ENCODE measurements around the gene LIFR. TPM values are rescaled to one million over a fixed set of nuclear protein-coding genes. Genes with fewer than 3 reads are reported as not detected.
"Not testable (repeated sequence)": the region's sequence is repeated elsewhere in the genome, so short reads cannot be mapped to it uniquely, and the experiment has no call there.

The LIFR gene
- total RNA-seq, 1 donor from 2014 or later = 83.4 TPM

DNA sequence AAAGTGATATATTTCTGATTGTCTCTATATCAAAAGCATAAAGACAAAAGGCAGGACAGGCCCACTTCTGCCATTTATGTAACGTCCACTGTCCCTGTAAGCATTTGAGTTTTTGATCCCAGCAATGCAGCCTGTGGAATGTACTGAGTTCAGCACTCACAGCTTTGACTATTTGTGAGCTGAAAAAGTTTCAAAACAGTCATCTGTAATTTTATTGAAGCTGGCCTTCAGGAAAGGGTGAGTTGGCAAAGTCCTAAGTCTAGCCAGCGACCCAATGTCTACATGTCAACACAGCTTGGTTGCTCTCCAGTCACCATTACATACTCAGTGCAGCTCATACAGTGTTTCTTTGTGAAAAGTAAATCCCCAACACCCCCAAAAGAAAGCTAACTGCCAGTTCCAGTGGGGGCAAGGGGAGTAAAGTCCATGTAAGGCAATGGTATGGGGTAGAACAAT is 9.7 kb downstream of the LIFR start:
- DNase-seq = no peak

DNA sequence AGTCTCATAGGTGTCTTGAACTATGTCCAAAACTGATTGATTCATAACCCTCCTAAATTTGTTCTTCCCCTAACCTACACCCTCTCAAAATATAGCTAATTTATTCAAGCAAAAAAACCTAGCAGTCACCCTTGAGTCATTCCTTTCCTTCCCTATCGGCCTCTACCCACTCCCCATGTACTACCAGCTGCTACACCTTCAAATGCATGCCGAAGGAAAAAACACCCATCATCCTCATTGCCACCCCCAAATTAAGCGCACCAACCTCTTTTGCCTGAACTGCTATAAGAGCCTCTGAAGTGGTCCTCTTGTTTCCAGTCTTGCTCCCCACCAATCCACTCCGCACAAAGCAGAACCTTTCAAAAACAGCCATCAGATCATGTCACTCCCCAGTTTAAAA is 12.6 kb downstream of the LIFR start:
- DNase-seq = no peak

DNA sequence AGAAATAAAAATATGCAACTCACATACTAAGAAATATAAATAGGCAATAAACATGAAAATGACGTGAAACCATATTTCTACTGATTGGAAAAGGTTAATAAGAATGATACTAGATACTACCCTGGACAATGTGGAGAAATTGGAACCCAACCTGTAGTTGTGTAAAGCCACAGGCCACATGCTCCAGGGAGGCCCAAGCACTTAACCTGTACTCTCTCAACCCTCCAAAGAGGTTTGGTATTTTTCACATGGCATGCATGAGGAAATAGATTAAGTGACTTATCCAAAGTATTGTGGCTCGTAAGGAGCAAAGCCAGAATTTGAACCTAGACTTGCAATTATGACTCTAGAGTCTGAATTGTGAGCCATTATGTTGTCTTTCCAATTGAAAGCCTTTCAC is 13.4 kb downstream of the LIFR start:
- no peak for DNase-seq

DNA sequence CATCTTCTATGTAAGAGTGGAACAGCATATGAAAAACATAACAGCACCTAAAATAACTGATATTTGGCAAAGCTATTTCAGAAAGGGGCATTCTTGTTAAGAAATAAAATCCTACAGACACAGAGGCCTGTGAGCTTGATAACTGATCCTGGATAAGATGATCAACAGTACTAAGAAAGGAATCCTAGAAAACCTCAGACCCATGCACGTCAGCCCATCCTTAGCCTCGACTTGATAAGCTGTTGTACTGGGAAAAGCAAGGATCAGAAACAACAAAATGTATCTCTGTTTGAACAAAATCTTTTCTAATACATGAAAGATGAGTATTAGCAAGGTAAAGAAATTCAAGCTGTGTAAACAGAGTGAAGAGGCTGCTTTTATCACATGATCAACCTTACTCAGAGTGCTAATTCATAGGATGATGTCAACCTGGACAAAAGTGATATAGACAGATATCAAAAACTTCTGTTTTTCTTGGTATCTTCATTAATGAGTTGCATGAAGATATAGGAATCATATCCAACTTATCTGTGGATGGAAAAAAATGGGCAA is 15.2 kb downstream of the LIFR start:
- DNase-seq = no peak

DNA sequence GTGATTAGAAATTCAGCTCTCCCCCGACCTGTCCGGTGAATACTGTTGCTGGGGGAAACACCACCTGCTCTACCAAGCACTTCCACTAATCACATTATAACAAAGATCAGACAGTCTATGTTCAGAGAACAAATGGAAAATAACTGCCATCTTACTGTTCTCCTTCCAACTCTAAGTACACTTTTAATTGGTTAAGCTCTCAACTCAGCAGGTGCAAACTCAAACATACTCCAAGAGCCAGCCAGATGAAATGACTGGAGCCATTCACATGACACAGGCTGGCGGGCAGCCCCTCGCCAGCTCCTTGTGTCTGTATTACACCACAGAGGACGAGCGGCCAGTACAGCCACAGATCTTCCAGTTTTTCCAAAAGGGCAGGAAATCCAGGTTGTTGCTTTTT is 16.1 kb downstream of the LIFR start:
- DNase-seq = peak; percentile 29

DNA sequence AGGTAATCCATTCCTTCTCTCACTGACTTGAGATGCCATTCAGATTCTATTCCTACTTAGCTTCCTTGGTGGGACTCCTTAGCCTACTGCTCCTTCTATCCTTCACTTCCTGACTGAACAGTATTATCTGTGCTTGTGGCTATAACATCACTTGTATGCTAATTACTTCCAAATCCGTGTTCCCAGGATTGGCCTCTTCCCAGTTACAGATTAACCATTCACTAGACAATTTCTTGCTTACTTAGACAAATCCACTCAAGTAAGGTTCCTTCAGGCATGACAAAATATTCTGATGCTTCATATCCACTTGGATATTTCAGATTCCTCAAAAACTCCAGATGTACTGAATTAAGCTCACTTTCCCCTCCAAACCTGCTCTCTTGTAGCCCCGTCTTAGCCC is 18.3 kb downstream of the LIFR start:
- no peak for DNase-seq

DNA sequence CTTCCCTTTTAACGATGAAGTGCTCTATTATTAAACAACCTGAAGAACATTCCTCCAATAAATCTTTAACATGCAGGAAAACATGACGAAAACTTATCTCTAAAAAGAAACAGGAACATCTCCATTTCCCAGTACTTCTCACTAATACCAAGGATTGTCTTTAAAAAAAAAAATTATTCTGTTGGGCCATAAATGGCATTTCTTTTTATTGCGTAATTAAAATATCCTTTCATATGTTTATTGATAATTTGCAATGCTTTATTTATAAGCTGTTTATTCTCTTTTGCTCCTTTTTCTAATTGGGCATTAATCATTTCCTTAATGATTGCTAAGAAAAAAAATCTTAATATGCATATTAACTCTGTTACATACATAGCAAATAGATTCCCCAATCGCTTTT is 18.9 kb downstream of the LIFR start:
- no peak for DNase-seq

DNA sequence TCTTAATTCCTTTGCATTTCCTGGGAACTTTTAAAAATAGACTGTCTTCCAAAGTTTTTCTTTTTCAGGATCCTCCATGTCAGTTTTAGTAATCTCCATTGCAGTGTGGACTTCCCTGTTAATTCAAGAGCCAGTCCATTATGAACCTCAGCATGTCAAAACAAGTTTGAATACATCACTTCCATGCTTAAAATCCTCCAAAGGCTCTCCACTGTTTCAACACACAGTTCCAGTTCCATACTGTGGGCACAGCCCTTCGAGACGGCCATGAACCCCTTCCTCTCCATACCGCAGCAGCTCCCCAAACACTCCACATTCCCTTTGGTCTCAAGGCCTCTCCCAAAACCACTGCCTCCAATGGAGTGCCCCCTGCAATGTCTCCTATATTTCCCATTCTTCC is 19.5 kb downstream of the LIFR start:
- DNase-seq = no peak

DNA sequence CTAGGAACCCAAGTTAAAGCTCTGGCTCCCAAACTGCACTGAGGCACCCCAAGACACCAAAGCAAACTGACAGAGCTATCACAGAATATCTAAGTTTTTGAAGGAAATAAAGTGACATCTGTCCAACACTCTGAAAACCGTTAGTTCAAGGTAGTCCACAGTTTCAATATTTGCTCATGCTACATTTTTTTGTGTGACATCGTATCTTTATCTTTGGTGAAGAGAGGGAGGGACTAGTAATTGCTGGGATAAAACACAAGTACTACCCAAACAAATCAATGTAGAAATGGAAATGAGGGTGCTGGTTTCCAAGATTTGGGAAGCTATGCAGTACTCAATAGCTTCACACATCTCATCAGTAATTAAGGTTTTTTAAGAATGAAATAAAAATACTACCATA is 20.6 kb downstream of the LIFR start:
- no peak for DNase-seq

DNA sequence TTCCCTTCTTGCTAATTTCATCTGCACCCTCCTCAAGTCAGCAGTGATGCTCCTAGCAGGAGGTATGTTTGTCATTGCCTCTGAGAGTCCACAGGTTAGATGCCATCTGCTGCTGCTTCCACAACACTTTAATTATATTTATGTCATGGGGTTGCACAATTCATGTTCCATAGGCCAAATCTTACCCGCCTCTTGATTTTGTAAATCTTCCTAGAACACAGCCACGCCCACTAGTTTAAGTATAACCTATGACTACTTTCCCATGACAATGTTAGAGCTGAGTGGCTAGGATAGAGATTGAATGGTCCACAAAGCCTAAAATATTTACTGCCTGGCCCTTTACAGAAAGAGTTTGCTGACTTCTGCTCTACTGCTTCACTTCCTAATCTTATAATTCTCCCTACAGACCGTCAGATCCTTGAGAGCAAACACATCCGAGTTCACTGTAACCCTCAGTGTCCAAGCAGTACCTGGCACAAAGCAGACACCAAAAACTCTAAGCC is 21.1 kb downstream of the LIFR start:
- DNase-seq = no peak

DNA sequence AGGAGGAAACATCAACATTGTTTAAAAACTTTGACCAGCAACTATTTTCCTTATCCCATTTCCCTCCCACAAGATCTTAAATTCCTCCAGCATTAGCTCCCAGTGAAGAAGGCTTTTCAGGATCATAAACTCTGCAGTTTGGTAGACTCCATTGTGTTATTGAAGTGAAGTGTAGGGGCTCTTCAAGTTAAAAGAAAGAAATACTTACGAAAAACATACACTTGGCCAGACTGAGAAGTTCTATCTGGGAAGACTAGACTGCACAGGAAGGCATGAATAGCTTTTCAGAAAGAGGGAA is 22.3 kb downstream of the LIFR start:
- DNase-seq = no peak

DNA sequence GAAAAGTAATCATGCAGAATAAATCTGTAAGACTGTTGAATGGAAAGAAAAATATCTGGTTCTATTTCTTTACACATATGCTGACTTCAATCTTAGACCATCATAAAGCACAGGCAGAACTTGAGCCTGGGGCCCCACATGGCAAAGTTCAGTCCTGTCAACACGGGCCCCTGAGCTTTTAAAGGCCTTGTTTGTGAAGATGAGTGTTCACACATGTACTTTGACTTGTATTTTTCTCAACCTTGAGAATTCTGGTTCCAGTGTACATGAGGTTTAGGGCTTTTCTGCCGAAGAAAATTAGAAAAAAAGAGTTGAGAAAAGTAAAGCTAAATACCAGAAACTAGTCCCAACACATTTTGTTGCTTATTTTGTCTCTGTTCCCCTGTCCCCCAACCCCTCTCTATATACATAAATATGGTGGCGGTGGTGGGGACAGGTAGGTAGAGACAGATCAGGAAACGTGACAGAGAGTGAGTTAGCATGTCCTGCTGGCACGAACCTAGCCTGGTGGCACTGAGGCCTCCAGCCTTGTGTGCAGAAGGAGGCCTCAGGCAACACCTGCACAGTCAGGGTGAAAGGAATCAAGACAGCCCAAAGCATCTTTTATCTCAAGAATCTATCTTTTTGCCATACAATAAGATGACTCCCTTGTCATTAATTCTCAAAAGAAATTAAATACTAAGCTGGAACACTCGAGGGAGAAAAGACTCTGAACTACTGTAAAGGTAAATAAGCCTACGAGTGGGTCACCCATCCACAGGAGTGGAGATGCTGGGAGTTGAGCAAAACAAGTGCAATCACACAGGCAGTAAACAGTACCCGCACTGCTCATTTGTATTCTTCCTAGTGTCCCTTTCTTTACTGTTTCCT is 22.9 kb downstream of the LIFR start:
- no peak for DNase-seq

DNA sequence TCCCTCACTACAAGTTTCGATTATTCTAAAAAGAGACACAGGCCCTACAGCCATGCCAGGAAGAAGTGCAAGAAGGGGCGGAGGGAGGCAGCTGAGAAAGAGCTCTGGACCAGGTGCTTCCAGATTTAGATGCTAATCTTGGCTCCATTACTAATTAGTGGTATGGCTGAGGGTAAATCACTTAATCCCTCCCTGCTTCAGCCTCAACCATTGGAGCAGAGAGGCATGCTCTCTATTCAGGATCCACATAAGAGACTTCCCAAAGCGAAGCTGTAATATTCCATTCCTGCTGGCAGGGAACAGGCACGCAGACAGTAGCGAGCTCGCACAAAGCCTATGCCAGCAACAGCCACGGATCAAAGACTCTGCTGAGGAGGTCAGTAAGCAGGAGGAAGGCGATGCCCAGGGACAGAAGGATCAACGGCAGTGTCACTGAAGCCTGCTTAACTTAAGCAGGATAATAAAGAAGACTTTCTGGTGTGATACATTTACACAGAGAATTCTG is 24.2 kb downstream of the LIFR start:
- DNase-seq = no peak

DNA sequence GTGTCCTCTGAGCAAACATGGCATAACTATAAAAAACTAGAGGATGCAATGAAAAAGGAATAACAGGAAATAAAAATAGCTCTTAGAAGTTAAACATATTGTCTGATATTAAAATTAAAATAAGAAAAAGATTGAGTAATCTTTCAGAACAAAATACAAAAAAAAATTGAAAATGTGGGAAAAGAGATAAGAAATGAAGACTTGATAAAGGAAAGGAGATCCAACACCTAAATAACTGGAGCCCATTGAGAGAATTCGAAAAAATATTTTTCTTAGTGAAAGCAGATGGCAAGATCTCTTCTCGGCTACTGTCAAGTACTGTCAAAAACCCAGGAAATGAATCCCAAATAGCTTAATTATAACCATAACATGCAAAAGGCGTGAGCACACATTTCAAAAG is 24.9 kb downstream of the LIFR start:
- DNase-seq = no peak

DNA sequence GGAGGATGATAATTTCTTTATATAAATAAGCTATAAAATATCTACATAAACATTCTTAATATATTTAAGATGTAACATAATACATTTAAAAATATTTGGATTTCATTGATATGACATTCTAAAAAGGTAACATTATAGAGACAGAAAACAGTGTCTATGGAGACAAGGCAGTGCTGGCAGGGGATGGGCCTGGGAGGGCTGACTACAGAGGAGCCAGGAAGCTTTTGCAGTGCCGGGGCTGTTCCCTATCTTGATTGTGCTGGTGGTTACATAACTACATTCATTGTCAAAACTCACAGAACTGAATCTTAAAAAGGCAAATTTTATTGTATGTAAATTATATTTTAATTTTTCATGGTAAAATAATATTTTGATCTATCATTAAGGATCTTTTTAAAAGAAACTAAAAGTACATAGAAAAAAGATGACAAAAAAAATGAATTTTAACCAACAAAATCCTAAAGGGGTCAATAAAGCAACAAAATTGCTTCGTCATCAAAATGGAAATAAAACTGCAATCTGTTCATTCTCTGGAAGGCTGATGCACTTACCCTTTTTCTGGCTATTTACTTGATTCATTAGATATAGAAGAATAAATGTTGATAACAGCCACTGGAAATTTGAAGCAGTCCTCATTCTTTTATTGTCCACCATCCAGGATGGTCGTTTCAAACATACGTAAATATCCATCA is 26.3 kb downstream of the LIFR start:
- no peak for DNase-seq

DNA sequence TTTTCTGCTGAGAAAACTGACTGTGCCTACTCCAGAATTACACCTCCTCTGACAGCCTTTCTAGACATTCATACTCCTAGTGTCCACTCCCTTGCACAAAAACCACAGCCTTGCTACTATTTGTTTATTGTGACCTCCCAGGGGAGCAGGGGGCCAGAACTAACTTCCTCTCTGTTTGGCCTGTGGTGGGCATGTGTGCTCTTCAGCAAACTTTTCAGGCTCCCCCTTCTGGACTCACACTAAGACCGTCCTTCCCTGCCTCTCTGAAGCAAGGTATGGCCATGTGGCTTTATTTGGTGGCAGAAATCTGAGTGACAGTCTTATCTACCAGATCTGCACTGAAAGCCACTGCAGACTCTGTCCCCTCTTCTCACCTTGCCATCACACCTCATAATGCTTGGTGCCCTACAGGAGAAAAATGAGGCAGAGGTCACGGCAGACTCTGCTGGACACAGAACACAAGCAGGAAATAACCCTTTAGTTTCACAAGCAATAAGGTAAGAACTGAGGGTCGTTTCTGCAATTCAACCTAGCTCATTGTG is 28.2 kb downstream of the LIFR start:
- DNase-seq = no peak

DNA sequence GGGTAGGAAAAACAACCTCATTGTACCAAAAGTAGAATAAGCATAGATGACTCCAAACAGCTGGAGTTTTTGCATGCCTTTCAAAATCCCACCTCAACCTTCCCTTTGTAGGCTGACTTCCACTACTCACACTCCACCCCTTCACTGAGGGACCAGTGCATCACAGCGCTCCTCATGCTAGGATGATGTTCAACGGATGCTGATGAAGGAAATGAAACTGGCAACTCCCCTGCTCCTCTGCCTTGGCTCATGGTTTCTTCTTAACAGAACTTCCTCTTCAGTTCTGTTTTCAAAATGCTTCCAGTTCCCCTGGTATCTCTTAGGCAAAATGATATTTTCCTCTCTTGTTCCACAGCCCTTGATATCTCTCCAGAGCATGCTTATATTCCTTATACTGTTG is 29.0 kb downstream of the LIFR start:
- DNase-seq = no peak

DNA sequence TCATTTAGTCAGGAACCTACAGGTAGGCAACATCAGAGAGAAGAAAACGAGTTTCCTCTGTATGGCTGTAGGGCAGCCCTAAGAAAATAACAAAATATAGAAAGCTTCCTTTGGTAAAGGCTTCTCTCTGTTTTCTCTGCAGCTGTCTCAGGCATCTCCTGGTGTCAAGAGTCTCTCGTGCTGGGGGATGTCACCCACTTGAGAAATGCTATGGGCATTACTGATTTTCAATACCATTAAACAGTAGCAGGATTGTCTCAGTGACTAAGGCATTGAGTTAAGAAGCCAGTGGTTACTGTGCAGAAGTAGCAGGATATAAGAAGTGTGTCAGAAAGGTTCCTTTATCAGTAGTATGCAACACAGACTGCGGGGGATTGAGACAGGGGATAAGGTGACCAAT is 32.4 kb downstream of the LIFR start:
- no peak for DNase-seq

DNA sequence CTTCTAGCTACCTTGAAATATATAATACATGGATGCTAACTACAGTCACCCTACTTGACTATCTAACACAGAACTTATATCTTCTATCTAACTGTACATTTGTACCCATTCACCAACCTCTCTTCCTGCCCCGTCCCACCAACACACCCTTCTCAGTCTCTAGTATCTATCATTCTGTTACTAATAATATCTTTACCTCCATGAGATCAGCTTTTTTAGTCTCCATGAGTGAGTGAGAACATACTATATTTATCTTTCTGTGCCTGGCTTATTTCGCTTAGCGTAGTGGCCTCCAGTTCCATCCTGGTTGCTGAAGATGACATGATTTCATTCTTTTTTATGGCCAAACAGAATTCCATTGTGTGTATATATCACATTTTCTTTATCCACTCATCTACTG is 37.0 kb downstream of the LIFR start:
- DNase-seq = no peak

DNA sequence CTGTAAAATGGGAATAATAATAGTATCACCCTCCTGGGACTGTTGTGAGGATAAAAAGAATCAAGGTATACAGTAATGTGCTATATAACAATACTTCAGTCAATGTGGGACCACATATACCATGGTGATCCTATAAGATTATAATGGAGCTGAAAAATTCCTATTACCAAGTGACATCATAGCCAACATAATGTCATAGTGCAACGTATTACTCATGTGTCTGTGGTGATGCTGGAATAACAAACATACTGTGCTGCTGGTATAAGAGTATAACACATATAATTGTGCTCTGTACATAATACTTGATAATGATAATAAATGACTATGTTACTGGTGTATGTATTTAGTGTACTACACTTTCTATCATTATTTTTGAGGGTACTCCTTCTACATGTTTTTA is 38.1 kb downstream of the LIFR start:
- DNase-seq = no peak

DNA sequence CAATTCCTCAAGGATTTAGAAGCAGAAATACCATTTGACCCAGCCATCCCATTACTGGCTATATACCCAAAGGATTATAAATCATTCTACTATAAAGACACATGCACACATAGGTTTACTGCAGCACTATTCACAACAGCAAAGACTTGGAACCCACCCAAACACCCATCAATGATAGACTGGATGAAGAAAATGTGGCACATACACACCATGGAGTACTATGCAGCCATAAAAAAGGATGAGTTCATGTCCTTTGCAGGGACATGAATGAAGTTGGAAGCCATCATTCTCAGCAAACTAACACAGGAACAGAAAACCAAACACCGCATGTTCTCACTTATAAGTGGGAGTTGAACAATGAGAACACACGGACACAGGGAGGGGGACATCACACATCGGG is 39.8 kb downstream of the LIFR start:
- not testable (repeated sequence) for DNase-seq

DNA sequence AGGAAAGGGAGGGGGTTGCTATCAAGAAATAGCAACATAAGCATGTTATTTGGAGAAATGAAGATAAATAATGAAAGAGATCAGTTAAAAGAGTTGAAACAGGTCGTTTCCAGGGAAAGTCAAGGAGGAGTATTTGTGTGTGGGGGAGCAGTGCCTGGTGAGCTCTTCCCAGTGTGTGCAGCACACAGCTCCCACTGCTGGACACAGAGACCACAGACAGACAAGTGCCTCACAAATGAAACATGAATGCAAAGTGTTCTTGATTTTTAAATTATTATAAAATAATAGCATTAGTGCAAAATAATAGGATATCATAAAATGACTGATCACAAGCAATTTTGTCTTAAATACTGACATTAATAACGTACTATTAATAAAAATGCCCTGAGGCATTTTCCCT is 40.8 kb downstream of the LIFR start:
- no peak for DNase-seq

DNA sequence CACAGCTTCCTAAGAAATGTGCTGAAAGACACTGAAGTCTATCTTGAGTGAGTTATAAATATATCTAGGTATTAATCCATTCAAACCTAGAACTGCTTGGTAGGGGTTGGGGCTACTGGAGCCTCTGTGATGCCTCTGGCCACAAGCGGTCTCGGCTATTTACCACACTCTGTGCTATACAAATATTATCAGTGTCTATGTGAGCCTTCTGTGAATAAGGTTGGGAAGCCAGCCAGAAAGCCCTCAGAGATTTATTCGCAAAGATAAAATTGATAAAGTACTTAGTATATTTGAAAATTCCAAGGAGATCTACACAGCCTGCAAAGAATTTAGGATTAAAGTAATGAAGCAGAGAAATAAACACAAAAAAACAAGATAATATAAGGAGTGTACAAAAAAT is 41.4 kb downstream of the LIFR start:
- no peak for DNase-seq

All from occipital lobe (tissue), 2 donors.